K562 (cell line): ENCODE measurements around the gene DESI1.

Source experiments
- ARID1B ChIP-seq: fragments of 450-650 bp; IDR thresholded peaks from 2 replicates; pipeline ENCODE4 v1.6.1; 2016; ENCODE audit warnings: antibody characterized with exemption, mild to moderate bottlenecking, inconsistent platforms
- BRCA1 ChIP-seq, 2 experiments: fragments of 450-650 bp in 1 of 2; sonication (generic) in 1 of 2; formaldehyde crosslinking in 1 of 2; IDR thresholded peaks; 2 replicates each; pipeline versions ENCODE4 v1.5.0 to v1.6.1; 2017 to 2020; ENCODE audit warnings: mild to moderate bottlenecking in 1 of 2, missing genetic modification reagents in 1 of 2
- CTCF ChIP-seq, 3 experiments: IDR thresholded peaks in 2 of 3; conservative IDR thresholded peaks in 1 of 3; 2 replicates each; pipeline ENCODE4 v1.5.1; 2011 to 2012; ENCODE audit warnings: low read length in 3 of 3, mild to moderate bottlenecking in 3 of 3, control low read depth in 2 of 3, improper control_type of control experiment in 1 of 3, inconsistent platforms in 1 of 3, low read depth in 1 of 3, mixed read lengths in 1 of 3, moderate library complexity in 1 of 3; ENCODE audit not compliant: insufficient read depth in 2 of 3
- EP300 ChIP-seq: IDR thresholded peaks from 2 replicates; pipeline ENCODE4 v1.6.1; 2012; ENCODE audit warnings: low read length, improper control_type of control experiment
- MLLT1 ChIP-seq, 2 experiments: fragments of 450-650 bp; IDR thresholded peaks; 2 replicates each; pipeline ENCODE4 v1.6.1; 2016
- MXI1 ChIP-seq: IDR thresholded peaks from 2 replicates; pipeline ENCODE4 v1.6.1; 2011; ENCODE audit warnings: low read depth, mild to moderate bottlenecking, improper control_type of control experiment, low read length
- POLR2A ChIP-seq: fragments of 450-650 bp; conservative IDR thresholded peaks from 2 replicates; pipeline ENCODE4 v1.6.1; 2016
- PTRF ChIP-seq: fragments of 450-650 bp; IDR thresholded peaks from 2 replicates; pipeline ENCODE4 v1.6.1; 2016; ENCODE audit warnings: mild to moderate bottlenecking, missing genetic modification characterization, missing compliant biosample characterization
- RBFOX2 ChIP-seq: fragments of 200-400 bp; formaldehyde crosslinking; IDR thresholded peaks from 2 replicates; pipeline ENCODE4 v1.6.1; 2017; ENCODE audit warnings: low read depth, mild to moderate bottlenecking, low read length, moderate library complexity
- SIN3A ChIP-seq, 2 experiments: fragments of 150-350 bp in 1 of 2; IDR thresholded peaks; 2 replicates each; pipeline ENCODE4 v1.6.1; 2011 to 2016; ENCODE audit warnings: borderline replicate concordance in 2 of 2, low read depth in 2 of 2, low read length in 2 of 2, mild to moderate bottlenecking in 2 of 2, moderate library complexity in 2 of 2; ENCODE audit not compliant: control insufficient read depth in 1 of 2
- TAF1 ChIP-seq: IDR thresholded peaks from 2 replicates; pipeline ENCODE4 v1.6.1; 2011; ENCODE audit warnings: mild to moderate bottlenecking, low read length, moderate library complexity; ENCODE audit not compliant: insufficient read depth, control insufficient read depth, severe bottlenecking; ENCODE audit errors: extremely low read depth
- ZBTB7A ChIP-seq: IDR thresholded peaks from 2 replicates; pipeline ENCODE4 v1.6.1; 2011; ENCODE audit warnings: low read depth, mild to moderate bottlenecking, low read length, moderate library complexity, borderline replicate concordance; ENCODE audit not compliant: control insufficient read depth
- ZNF324 ChIP-seq: fragments of 250-450 bp; sonication (Bioruptor Pico); IDR thresholded peaks from 2 replicates; pipeline ENCODE4 v1.4.0; 2020; ENCODE audit warnings: mild to moderate bottlenecking
- ZNF592 ChIP-seq: fragments of 450-650 bp; IDR thresholded peaks from 2 replicates; pipeline ENCODE4 v1.6.1; 2017; ENCODE audit warnings: antibody characterized with exemption, mild to moderate bottlenecking

GRCh38 chr22:41557401-41558240 lies 63.2 kb downstream of the DESI1 start:
- no peak for TF ChIP-seq ZNF324 (CRISPR knock-in tag)
- no peak for TF ChIP-seq ARID1B
- TF ChIP-seq POLR2A, result no peak
- TF ChIP-seq SIN3A (IDR thresholded peaks at IDR 0.05; ENCODE audit: borderline replicate concordance in 2 of 2, control insufficient read depth in 1 of 2, low read depth in 2 of 2, low read length in 2 of 2), result no peak
- TF ChIP-seq ZBTB7A, result no peak
- no peak for TF ChIP-seq TAF1
- no peak for TF ChIP-seq RBFOX2
- no peak for TF ChIP-seq PTRF (tag)
- no peak for TF ChIP-seq BRCA1 (IDR thresholded peaks at IDR 0.05)
- TF ChIP-seq BRCA1 (CRISPR knock-in tag; IDR thresholded peaks at IDR 0.05), result no peak
- no peak for TF ChIP-seq ZNF592
- no peak for TF ChIP-seq EP300
- TF ChIP-seq CTCF (IDR thresholded peaks at IDR 0.05 in 2 of 3, conservative IDR thresholded peaks at IDR 0.05 in 1 of 3; ENCODE audit: insufficient read depth in 2 of 3, low read depth in 1 of 3, low read length in 3 of 3), result no peak
- no peak for TF ChIP-seq MXI1
- TF ChIP-seq MLLT1 (IDR thresholded peaks at IDR 0.05), result no peak
